MCF 10A (cell line): ENCODE results near the gene HOXC5. TPM values are rescaled to one million over a fixed set of nuclear protein-coding genes. Genes with fewer than 3 reads are reported as not detected.

ENCODE experiments used
- BruUV-seq: library from RNA; stranded (reverse); fragments of 400-500 nt; replicated peaks from 2 replicates; lab custom pipeline; 2021; lab: Mats Ljungman, UMichigan
- CTCF ChIA-PET: fragments of 300-600 bp; sonication (Branson Sonifier 250); formaldehyde crosslinking; extraction: SDS; loops from one replicate; lab custom pipeline; 2021; ENCODE audit warnings: antibody characterized with exemption, inconsistent platforms; lab: Yijun Ruan, JAX
- POLR2A ChIA-PET: fragments of 300-600, 350-650 bp; sonication (Branson Sonifier 250); formaldehyde crosslinking; extraction: SDS; loops from one replicate; lab custom pipeline; 2020; ENCODE audit warnings: antibody characterized with exemption, inconsistent platforms; lab: Yijun Ruan, JAX
- DNase-seq: peaks from one replicate; pipeline ENCODE4 v3.0.0-alpha.2; 2018; ENCODE audit not compliant: unreplicated experiment
- H3K27ac Mint-ChIP-seq: one replicate; pipeline ENCODE4 v1.8.0; 2022; ENCODE audit warnings: mild to moderate bottlenecking, low read depth, mixed read lengths; ENCODE audit not compliant: unreplicated experiment
- H3K27me3 Mint-ChIP-seq: one replicate; pipeline ENCODE4 v1.8.0; 2022; ENCODE audit warnings: mixed read lengths; ENCODE audit not compliant: insufficient read depth, unreplicated experiment
- H3K36me3 Mint-ChIP-seq: one replicate; pipeline ENCODE4 v1.8.0; 2022; ENCODE audit warnings: mild to moderate bottlenecking, moderate library complexity, mixed read lengths; ENCODE audit not compliant: insufficient read depth, unreplicated experiment
- H3K4me1 Mint-ChIP-seq: one replicate; pipeline ENCODE4 v1.8.0; 2022; ENCODE audit warnings: mixed read lengths; ENCODE audit not compliant: insufficient read depth, unreplicated experiment
- H3K4me3 Mint-ChIP-seq: one replicate; pipeline ENCODE4 v1.8.0; 2022; ENCODE audit warnings: mild to moderate bottlenecking, moderate library complexity, mixed read lengths; ENCODE audit not compliant: unreplicated experiment
- H3K9me3 Mint-ChIP-seq: one replicate; pipeline ENCODE4 v1.8.0; 2022; ENCODE audit warnings: mixed read lengths; ENCODE audit not compliant: unreplicated experiment
- intact Hi-C: fragments of 100-400 bp; cut with micrococcal nuclease; formaldehyde crosslinking; loops from 2 replicates; pipeline ENCODE4 v1.14.1; 2022
- microRNA-seq: library from miRNA; unstranded; fragments of <30 nt; microRNA quantifications from one replicate; pipeline ENCODE4 v1.2.0, GENCODE V29; 2022
- total RNA-seq: library from RNA; stranded (reverse); gene quantifications from 2 replicates; pipeline ENCODE4 v1.2.3, GENCODE V29; 2022
- TF ChIP-seq, protein P1 (sequence below): fragments of 200-600 bp; IDR thresholded peaks from one replicate; pipeline ENCODE4 v1.8.0; 2022; ENCODE audit warnings: antibody characterized with exemption, mild to moderate bottlenecking; ENCODE audit not compliant: unreplicated experiment

Gene HOXC5
- total RNA-seq, 1 experiment from 2014 or later: not detected

DNA sequence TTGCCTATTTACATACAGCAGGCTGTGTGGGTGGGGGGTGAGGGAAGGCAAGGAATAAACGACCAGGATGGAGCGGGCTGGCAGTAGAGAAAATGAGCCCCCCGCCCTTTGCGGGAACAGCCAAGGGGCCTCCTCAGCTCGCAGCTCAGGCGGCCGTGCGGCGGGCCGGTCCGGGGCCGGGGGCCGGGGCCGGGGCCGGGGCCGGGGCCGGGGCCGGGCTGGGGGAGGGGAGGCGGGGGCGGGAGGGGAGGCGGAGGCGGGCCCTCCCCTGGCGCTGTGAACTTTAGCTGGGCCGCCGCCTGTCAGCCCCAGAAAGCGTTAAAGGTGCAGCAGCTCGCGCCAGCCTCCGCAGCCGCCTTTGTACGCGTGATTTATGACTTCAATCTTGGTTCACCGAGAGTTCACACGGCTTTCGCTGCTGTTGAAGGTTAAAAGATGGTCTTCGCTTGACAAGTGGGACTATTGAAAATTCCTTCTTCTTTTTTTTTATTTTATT lies 49.6 kb downstream of the HOXC5 start:
- H3K9me3 Mint-ChIP-seq: no peaks in the 10 kb centered on the region
- intact Hi-C loops: no loop called here
- DNase-seq: no peak
- H3K4me3 Mint-ChIP-seq: no peak overlapping the region
- H3K27me3 Mint-ChIP-seq: peaks cover 32% of the 10 kb centered on the region
- H3K4me1 Mint-ChIP-seq: no peaks in the 10 kb centered on the region
- H3K27ac Mint-ChIP-seq: no peak overlapping the region
- no peaks in the 10 kb centered on the region for H3K36me3 Mint-ChIP-seq
- TF ChIP-seq, protein P1, sequence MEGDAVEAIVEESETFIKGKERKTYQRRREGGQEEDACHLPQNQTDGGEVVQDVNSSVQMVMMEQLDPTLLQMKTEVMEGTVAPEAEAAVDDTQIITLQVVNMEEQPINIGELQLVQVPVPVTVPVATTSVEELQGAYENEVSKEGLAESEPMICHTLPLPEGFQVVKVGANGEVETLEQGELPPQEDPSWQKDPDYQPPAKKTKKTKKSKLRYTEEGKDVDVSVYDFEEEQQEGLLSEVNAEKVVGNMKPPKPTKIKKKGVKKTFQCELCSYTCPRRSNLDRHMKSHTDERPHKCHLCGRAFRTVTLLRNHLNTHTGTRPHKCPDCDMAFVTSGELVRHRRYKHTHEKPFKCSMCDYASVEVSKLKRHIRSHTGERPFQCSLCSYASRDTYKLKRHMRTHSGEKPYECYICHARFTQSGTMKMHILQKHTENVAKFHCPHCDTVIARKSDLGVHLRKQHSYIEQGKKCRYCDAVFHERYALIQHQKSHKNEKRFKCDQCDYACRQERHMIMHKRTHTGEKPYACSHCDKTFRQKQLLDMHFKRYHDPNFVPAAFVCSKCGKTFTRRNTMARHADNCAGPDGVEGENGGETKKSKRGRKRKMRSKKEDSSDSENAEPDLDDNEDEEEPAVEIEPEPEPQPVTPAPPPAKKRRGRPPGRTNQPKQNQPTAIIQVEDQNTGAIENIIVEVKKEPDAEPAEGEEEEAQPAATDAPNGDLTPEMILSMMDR: no peak
- CTCF ChIA-PET: no interaction called here
- POLR2A ChIA-PET: no interaction called here
- no TSS peak for BruUV-seq

Small RNA genes within 50 kb of the gene (microRNA-seq; reads per million reads assigned to microRNA genes)
- gene MIR196A2 (14.4 reads per million, percentile 54 among the genes with 10 or more reads in this experiment), gene MIR615 (359 reads per million, percentile 81 among the genes with 10 or more reads in this experiment)

Other genes with a start within 250 kb of the HOXC5 start
- gene HOXC13, start 94.2 kb upstream of the HOXC5 start, total RNA-seq: 5.3 and 6.0 TPM in 2 replicates
- gene HOXC12, start 78.1 kb upstream of the HOXC5 start, total RNA-seq: not detected in 2 replicates
- 1.2 and 1.6 TPM in 2 replicates for gene HOXC11, start 59.9 kb upstream of the HOXC5 start, total RNA-seq
- 1.5 and 2.0 TPM in 2 replicates for gene HOTAIR, start 58.1 kb upstream of the HOXC5 start, total RNA-seq
- gene HOXC10, start 47.9 kb upstream of the HOXC5 start, total RNA-seq: not detected in 2 replicates
- gene HOXC9, start 32.9 kb upstream of the HOXC5 start, total RNA-seq: 5.2 and 6.0 TPM in 2 replicates
- 6.0 and 6.9 TPM in 2 replicates for gene HOXC8, start 24.1 kb upstream of the HOXC5 start, total RNA-seq
- gene HOXC6, start 4.6 kb upstream of the HOXC5 start, total RNA-seq: 7.1 and 11.5 TPM in 2 replicates
- 1.7 and 1.8 TPM in 2 replicates for gene HOXC4, start 20.8 kb downstream of the HOXC5 start, total RNA-seq
- 42.6 and 52.8 TPM in 2 replicates for gene SMUG1, start 155.9 kb downstream of the HOXC5 start, total RNA-seq
- gene CBX5, start 247.1 kb downstream of the HOXC5 start, total RNA-seq: 109 and 112 TPM in 2 replicates
- gene HNRNPA1, start 247.7 kb downstream of the HOXC5 start, total RNA-seq: 1,158 and 1,435 TPM in 2 replicates